Progenitor cell of endocrine pancreas (in vitro differentiated cells): ENCODE measurements around the gene AMOTL2. TPM values are rescaled to one million over a fixed set of nuclear protein-coding genes. Genes with fewer than 3 reads are reported as not detected.
A peak's percentile ranks its signal among the peaks of the same experiment; 100 is the strongest.

Experiments used
- DNase-seq: peaks from one replicate; pipeline ENCODE4 v3.0.0; 2021; ENCODE audit warnings: low spot score; ENCODE audit not compliant: unreplicated experiment
- H3K27ac Mint-ChIP-seq: 2 replicates; pipeline ENCODE4 v1.8.0; 2021; ENCODE audit warnings: mild to moderate bottlenecking, moderate library complexity, mixed read lengths
- H3K27me3 Mint-ChIP-seq: 2 replicates; pipeline ENCODE4 v1.8.0; 2021; ENCODE audit warnings: mixed read lengths
- H3K36me3 Mint-ChIP-seq: 2 replicates; pipeline ENCODE4 v1.8.0; 2022; ENCODE audit warnings: mixed read lengths; ENCODE audit not compliant: insufficient read depth
- H3K4me1 Mint-ChIP-seq: 2 replicates; pipeline ENCODE4 v1.8.0; 2021; ENCODE audit warnings: low read depth, mixed read lengths
- H3K4me3 Mint-ChIP-seq: 2 replicates; pipeline ENCODE4 v1.8.0; 2021; ENCODE audit warnings: low read depth, mild to moderate bottlenecking, moderate library complexity, mixed read lengths
- H3K9me3 Mint-ChIP-seq: 2 replicates; pipeline ENCODE4 v1.8.0; 2021; ENCODE audit warnings: low read depth, mixed read lengths
- total RNA-seq: library from RNA; stranded (reverse); gene quantifications from 2 replicates; pipeline ENCODE4 v1.2.1, GENCODE V29; 2021
- TF ChIP-seq, protein P1 (sequence below): fragments of 200-600 bp; sonication (generic); IDR thresholded peaks from one replicate; pipeline ENCODE4 v1.5.0; 2021; ENCODE audit warnings: antibody characterized with exemption, mild to moderate bottlenecking; ENCODE audit not compliant: unreplicated experiment

The AMOTL2 gene
- total RNA-seq, 1 donor from 2014 or later: 94.4 TPM

DNA sequence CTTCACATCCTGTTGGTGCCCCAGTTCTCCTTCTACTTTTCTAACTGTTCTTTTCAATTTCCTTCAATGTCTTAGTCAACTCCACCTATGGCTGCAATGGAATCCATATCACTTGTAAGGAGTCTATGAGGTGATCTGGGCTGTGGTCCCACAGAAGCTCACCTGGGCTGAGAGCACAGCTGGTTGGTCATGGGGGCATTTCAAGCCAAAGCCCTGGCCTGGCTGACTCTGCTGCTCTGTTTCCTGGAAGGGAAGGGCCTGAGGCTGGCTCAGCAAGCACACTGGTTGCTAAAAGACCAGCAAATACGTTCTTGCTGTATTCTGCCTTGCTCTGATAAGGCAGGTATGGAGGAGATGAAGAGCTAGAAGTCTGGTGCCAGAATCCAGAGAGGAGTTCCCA, 29.0 kb downstream of the AMOTL2 start:
- TF ChIP-seq, protein P1, sequence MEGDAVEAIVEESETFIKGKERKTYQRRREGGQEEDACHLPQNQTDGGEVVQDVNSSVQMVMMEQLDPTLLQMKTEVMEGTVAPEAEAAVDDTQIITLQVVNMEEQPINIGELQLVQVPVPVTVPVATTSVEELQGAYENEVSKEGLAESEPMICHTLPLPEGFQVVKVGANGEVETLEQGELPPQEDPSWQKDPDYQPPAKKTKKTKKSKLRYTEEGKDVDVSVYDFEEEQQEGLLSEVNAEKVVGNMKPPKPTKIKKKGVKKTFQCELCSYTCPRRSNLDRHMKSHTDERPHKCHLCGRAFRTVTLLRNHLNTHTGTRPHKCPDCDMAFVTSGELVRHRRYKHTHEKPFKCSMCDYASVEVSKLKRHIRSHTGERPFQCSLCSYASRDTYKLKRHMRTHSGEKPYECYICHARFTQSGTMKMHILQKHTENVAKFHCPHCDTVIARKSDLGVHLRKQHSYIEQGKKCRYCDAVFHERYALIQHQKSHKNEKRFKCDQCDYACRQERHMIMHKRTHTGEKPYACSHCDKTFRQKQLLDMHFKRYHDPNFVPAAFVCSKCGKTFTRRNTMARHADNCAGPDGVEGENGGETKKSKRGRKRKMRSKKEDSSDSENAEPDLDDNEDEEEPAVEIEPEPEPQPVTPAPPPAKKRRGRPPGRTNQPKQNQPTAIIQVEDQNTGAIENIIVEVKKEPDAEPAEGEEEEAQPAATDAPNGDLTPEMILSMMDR: no peak
- H3K9me3 Mint-ChIP-seq: peaks cover 9% of the 10 kb centered on the region
- no peaks in the 10 kb centered on the region for H3K4me1 Mint-ChIP-seq
- peak overlapping the region; percentile 29 for H3K27ac Mint-ChIP-seq
- peaks cover 3% of the 10 kb centered on the region for H3K27me3 Mint-ChIP-seq
- peaks cover 1% of the 10 kb centered on the region for H3K36me3 Mint-ChIP-seq
- no peak overlapping the region for H3K4me3 Mint-ChIP-seq
- no peak for DNase-seq

DNA sequence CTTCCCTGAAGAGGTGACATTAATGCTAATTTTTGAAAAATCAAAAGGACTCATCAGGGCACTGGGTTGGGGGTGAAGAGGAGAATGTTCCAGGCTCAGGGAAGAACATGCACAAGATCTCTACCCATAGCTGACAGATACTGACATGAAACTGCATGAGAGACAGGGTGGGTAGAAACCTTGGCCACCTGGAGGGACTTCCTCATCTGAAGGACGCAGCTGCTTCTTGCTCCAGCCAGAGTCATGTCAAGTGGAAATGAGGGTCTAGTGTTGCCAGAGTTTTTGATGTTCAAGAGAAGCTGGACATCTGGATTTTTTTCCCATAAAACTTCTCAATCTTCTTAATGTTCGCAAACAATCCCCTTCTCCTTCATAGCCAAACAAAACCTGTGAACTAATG, 29.7 kb downstream of the AMOTL2 start:
- no peak overlapping the region for H3K4me3 Mint-ChIP-seq
- H3K27ac Mint-ChIP-seq: no peak overlapping the region
- peaks cover 1% of the 10 kb centered on the region for H3K36me3 Mint-ChIP-seq
- H3K27me3 Mint-ChIP-seq: peaks cover 4% of the 10 kb centered on the region
- TF ChIP-seq, protein P1: no peak
- H3K9me3 Mint-ChIP-seq: peaks cover 9% of the 10 kb centered on the region
- no peaks in the 10 kb centered on the region for H3K4me1 Mint-ChIP-seq
- no peak for DNase-seq

DNA sequence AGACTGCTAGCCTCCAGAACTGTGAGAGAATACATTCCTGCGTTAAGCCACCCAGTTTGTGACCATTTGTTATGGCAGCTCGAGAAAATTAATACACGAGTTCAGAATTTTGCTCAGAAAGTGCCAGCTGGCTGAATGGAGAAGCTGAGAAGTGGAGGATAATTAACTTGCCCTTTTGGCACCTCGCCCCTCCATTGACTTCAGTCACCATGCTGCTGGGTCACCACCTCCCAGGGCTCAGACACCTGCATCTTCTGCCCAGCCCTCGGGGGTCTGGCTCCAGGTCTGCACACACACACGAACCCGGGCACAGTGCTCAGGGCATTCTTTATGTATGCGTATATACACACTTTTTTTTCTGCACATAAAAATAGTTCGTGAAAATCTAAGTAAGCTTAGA, 32.0 kb downstream of the AMOTL2 start:
- peaks cover 1% of the 10 kb centered on the region for H3K36me3 Mint-ChIP-seq
- peaks cover 1% of the 10 kb centered on the region for H3K4me1 Mint-ChIP-seq
- H3K9me3 Mint-ChIP-seq: peaks cover 9% of the 10 kb centered on the region
- no peak overlapping the region for H3K27ac Mint-ChIP-seq
- DNase-seq: no peak
- peaks cover 6% of the 10 kb centered on the region for H3K27me3 Mint-ChIP-seq
- H3K4me3 Mint-ChIP-seq: no peak overlapping the region
- TF ChIP-seq, protein P1: no peak

DNA sequence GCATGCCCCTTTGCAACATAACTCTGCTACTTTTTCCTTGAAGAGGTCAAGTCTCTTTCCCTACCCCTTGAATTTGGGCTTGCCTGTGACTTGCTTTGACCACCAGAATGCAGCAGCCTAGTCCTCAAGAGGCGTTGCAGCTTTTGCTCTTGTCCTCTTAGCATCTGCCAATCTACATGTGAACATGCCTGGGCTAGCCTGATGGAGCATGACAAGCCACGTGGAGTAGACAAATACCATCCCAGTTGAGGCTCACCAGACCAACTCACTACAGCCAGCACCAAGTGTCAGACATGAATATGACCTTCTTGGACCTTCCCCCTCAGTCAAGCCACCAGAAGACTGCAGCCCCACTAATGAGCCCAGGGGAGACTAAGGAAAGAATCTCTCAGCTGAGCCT, 32.9 kb downstream of the AMOTL2 start:
- Mint-ChIP-seq H3K4me1 (peaks cover 1% of the 10 kb centered on the region), H3K27ac (no peak overlapping the region), H3K4me3 (no peak overlapping the region), H3K27me3 (peaks cover 6% of the 10 kb centered on the region), H3K9me3 (peaks cover 1% of the 10 kb centered on the region), H3K36me3 (no peaks in the 10 kb centered on the region)
- no peak for DNase-seq
- TF ChIP-seq, protein P1: no peak

DNA sequence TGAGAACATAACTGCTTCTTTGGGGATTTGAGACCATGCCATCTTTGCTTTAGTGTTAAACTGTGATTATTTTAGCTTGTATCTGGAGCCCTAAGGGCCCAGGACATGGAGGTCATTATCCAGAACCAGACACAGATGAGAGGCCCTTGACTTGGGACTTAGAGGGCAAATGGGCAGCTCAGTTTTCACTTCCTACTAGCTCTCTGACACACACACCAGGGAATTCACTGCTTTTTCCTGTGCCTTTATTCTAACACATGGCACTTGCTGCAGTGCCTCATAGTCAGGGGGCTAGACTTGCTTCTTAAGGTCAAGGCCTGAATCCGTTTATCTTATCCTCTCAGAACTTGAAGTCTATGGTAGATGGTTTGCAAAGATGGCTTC, 33.3 kb downstream of the AMOTL2 start:
- no peak for DNase-seq
- Mint-ChIP-seq H3K36me3 (no peaks in the 10 kb centered on the region), H3K27ac (no peak overlapping the region), H3K4me1 (peaks cover 1% of the 10 kb centered on the region), H3K9me3 (no peaks in the 10 kb centered on the region), H3K27me3 (peaks cover 6% of the 10 kb centered on the region), H3K4me3 (no peak overlapping the region)
- TF ChIP-seq, protein P1: no peak
